ENCODE measurements around the gene CRMP1. TPM values are rescaled to one million over a fixed set of nuclear protein-coding genes. Genes with fewer than 3 reads are reported as not detected.

The CRMP1 gene
- total and polyA plus RNA-seq, 9 of the 15 experiments (the other 6 are each of a cell fraction or from before 2014, with no cell fraction given) = 0.03 to 0.04 TPM; not detected in 7

GRCh38 chr4:5921981-5922380 is 29.1 kb upstream of the CRMP1 start:
- peaks cover 0 to 19% of the 10 kb centered on the region in 2 experiments; a peak in 2 of 5 replicates for H3K27me3 ChIP-seq (ENCODE audit: control insufficient read depth in 2 of 2, insufficient read depth in 2 of 2, low read length in 2 of 2)
- POLR2A ChIA-PET = no interaction called here
- no peak overlapping the region for H2AFZ ChIP-seq (ENCODE audit: low read depth, low read length)
- ATAC-seq (no peak), FAIRE-seq (no peak), DNase-seq (ENCODE audit: extremely low read depth in 1 of 4, low spot score in 3 of 4) (no peak)
- TF ChIP-seq MEF2D (tag; conservative IDR thresholded peaks at IDR 0.05; ENCODE audit: low read depth) = no peak
- TF ChIP-seq CREB5 (CRISPR knock-in tag; IDR thresholded peaks at IDR 0.05) = no peak
- no peak for TF ChIP-seq RFX5 (IDR thresholded peaks at IDR 0.05; ENCODE audit: low read depth, low read length)
- TF ChIP-seq ZBTB12 (CRISPR knock-in tag; IDR thresholded peaks at IDR 0.05) = no peak
- no peak for TF ChIP-seq ZNF57 (CRISPR knock-in tag; IDR thresholded peaks at IDR 0.05)
- TF ChIP-seq ZNF280A (IDR thresholded peaks at IDR 0.05; ENCODE audit: low read depth, partially characterized antibody) = no peak
- TF ChIP-seq DDX20 (tag; IDR thresholded peaks at IDR 0.05; ENCODE audit: low read depth) = no peak
- H4K20me1 ChIP-seq (replicated peaks; ENCODE audit: control insufficient read depth, insufficient read depth, low read length) = no peaks in the 10 kb centered on the region
- no peak overlapping the region for H3K4me3 ChIP-seq
- CTCF ChIA-PET (ENCODE audit: low intra/inter-chr PET ratio) = no interaction called here
- H3K4me1 ChIP-seq (replicated peaks in 1 of 2; ENCODE audit: control insufficient read depth in 2 of 2, insufficient read depth in 2 of 2, low read length in 2 of 2) = no peaks in the 10 kb centered on the region
- no peak overlapping the region for H3K27ac ChIP-seq (ENCODE audit: extremely low read depth, low read depth, low read length)
- no peaks in the 10 kb centered on the region for H3K79me2 ChIP-seq (ENCODE audit: control insufficient read depth, insufficient read depth, low read length)
- no peak overlapping the region for H3K4me2 ChIP-seq (ENCODE audit: insufficient read depth, low read length)
- H3K36me3 ChIP-seq (ENCODE audit: control insufficient read depth, insufficient read depth, low read length) = no peaks in the 10 kb centered on the region
- BruUV-seq (replicated peaks) = no TSS peak
- in situ Hi-C loops (cut with MboI) (no loop called here), intact Hi-C loops (cut with micrococcal nuclease) (no loop called here)
- WGBS (ENCODE audit: insufficient coverage, low coverage, missing lambda C conversion rate) = 0% methylated on average over 6 of the region's 6 CpGs
- no peaks in the 10 kb centered on the region for H3K9me1 ChIP-seq (ENCODE audit: control insufficient read depth, insufficient read depth, low read length)
- no peak overlapping the region for H3K9ac ChIP-seq (ENCODE audit: insufficient read depth in 1 of 2, low read depth in 2 of 2, low read length in 2 of 2)
- no peaks in the 10 kb centered on the region for H3K9me3 ChIP-seq (replicated peaks; ENCODE audit: control insufficient read depth, insufficient read depth, low read depth, low read length)
